SK-N-MC (cell line): Measurements from ENCODE around the gene HOXA5.
A peak's percentile ranks its signal among the peaks of the same experiment; 100 is the strongest.

Experiments
- DNase-seq: peaks from one replicate; pipeline ENCODE4 v3.0.0-alpha.2; 2011; ENCODE audit warnings: low read depth, low spot score
- H3K27ac ChIP-seq: fragments of 200-600 bp; sonication (generic); 2 replicates; pipeline ENCODE4 v1.5.1; 2016; ENCODE audit warnings: mixed run types
- H3K36me3 ChIP-seq: fragments of 200-600 bp; sonication (generic); 2 replicates; pipeline ENCODE4 v1.6.1; 2017; ENCODE audit warnings: antibody characterized with exemption, low read length, mixed read lengths; ENCODE audit not compliant: insufficient read depth
- H3K4me3 ChIP-seq: fragments of 200-600 bp; sonication (generic); 2 replicates; pipeline ENCODE4 v1.5.1; 2016
- H3K9ac ChIP-seq: fragments of 200-600 bp; sonication (generic); 2 replicates; pipeline ENCODE4 v1.8.0; 2017; ENCODE audit warnings: mixed run types, mixed read lengths; ENCODE audit not compliant: insufficient read length
- H3K9me3 ChIP-seq: fragments of 200-600 bp; sonication (generic); 2 replicates; pipeline ENCODE4 v1.6.1; 2017; ENCODE audit warnings: low read depth, mild to moderate bottlenecking, antibody characterized with exemption, low read length, moderate library complexity, mixed read lengths
- EZH2 ChIP-seq: fragments of 200-600 bp; sonication (generic); IDR thresholded peaks from one replicate; pipeline ENCODE4 v1.6.1; 2017; ENCODE audit warnings: antibody characterized with exemption
- FOXP2 ChIP-seq: optimal IDR thresholded peaks from 2 replicates; pipeline ENCODE3; 2011; ENCODE audit warnings: mild to moderate bottlenecking, moderate library complexity; ENCODE audit not compliant: insufficient read depth; ENCODE audit errors: extremely low read length, control extremely low read depth
- POLR2AphosphoS5 ChIP-seq: IDR thresholded peaks from 2 replicates; pipeline ENCODE4 v1.6.1; 2012; ENCODE audit warnings: mild to moderate bottlenecking, low read depth, low read length, borderline replicate concordance

HOXA5 gene

DNA sequence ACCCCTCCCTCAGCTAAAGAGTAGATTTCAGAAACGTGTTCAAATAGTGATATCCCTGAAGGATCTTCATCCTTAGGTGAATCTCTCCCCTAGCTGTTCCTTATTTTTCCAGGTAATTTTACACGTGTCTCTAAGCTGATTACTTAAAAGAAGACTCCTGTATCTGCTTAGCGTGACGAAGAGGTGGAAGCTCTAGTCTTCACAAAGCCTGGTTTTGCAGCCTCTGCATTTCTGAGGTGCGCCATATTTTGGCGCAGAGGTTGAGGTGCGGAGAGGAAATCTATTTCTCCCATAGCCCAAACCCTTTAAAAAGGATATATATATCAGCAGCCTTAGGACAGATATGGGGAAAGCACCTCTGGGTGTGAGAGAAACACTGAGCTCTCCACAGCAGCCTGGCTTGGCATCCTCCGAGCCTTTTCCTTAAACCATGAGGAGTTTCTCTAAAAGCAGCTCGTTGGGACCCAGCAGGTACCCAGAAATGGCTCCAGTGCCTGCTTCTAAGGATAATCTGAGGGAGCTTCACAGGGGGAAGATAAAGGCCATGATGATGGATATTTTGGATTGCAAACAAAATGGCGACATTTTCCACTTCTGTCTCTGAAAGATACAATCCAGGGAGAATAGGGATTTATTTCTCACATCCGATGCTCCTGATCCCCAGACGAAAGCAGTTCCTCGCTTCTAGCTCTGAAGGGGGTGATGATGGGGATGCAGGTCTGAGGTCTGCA, 38.0 kb downstream of the HOXA5 start:
- Histone ChIP-seq H3K9ac (no peak overlapping the region), H3K4me3 (no peak overlapping the region), H3K9me3 (no peaks in the 10 kb centered on the region), H3K36me3 (no peaks in the 10 kb centered on the region), H3K27ac (no peak overlapping the region)
- no peak for TF ChIP-seq FOXP2
- TF ChIP-seq POLR2AphosphoS5: no peak
- DNase-seq: no peak

DNA sequence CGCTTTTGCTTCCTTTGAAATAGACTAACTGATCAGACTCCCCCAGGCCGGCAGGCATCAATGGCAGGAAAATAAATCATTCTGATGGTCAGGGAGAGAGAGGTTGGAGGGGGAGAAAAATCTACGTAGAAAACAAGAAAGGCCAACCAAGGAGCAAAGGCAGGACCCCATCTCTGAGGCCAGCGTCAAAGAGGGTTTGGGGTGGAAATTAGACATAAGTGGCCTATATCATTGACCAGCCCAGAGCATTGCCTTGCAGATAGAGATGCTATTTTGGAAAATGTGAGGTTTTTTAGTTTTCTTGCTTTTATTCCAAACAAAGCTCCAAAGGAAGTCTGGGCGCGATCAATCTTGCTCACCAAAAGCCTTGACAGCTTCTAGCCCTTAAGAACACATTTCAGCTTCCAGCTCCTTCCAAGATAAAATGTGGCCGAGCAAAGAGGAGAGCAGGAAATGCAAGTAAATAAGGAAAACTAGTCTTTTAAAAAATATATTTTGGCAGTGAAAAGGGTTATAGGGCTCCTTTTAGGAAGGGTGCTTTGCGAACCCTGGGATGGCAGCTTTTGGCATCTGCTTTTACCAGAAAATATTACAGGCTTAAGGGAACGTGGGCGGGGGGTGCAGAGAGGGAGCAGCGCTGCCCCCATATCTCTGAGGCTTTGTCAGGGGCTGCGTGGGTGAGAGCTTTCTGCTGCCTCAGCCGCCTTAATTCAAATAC, 39.0 kb downstream of the HOXA5 start:
- TF ChIP-seq POLR2AphosphoS5 (no peak), EZH2 (no peak), FOXP2 (no peak)
- Histone ChIP-seq H3K4me3 (no peak overlapping the region), H3K9ac (no peak overlapping the region), H3K9me3 (no peaks in the 10 kb centered on the region), H3K36me3 (no peaks in the 10 kb centered on the region), H3K27ac (no peak overlapping the region)
- DNase-seq: no peak

DNA sequence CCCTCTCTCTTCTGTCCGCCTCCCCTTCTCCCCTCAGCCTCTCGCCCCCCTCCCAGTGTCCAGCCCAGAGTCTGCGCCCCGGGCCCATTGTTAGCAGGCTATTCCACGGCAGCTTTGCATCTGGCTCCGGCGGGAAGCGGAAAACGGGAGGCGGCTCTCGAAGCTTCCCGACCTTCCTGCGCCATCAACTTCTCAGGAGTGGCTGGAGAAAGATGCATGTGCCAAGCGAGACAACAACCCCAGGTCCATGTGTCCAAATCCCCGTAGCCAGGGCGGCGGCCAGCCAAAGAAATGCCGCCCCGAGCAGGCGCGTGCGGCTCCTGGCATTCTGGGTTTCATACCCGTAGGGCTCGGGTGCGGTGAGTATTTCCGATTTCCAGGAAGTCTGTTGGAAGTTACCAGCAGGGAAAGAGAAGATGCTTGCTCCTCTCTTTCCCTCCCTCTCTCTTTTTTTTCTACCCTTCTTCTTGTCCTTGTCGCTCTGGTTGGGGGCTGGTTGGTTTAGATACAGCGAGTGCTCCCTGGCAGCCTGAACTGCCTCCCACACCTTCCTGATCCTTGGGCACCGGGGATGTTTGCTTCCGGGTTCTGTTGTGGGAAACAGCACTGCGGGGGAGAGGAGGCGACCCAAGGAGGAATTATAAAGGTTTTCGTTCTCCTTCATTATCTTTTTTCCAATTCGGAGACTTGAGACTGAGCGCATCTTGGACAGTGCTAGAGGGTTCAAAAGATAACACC, 39.8 kb downstream of the HOXA5 start:
- TF ChIP-seq FOXP2 (no peak), EZH2 (peak; percentile 98)
- DNase-seq: no peak

DNA sequence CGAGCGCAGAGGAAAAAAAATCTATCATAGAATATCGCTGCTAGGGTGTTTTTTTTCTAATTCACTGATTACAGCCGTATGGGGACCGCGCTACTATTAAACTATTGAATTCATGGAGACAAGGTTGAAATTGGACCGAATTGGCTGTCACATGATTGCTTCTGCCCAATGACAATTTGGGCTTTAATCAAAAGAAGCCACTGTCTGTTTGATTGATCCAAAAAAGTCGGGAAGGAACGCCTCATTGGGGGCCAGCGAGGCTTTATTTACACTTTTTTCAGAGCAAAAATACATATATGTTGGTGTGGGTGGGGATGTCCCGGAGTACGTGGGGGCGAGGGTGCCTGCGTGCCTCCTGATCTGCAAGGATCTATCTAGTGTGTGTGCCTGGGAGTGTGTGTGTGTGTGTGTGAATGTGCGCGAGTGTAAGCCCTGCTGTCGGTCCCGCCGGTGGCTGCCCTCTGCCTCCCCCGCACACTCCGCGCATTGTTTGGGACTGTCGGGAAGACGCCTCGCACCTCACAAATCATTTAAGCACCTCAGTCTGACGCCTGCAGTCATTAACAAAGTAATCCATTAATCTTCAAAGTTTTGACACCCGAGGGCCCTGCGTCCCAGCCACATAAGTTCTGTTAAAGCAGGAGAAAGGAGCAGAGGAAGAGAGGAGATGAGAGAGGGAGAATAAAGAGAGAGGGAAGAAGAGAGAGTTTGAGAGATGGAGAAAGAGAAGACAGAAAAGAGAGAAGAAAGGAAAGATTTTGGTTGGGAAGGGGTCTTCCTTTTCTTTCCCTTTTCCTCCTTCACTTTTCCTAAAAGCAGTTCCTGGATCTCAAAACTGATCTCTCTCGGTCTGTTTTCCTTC, 40.7 kb downstream of the HOXA5 start, which contains the start of gene HOXA2:
Gene HOXA2, minus strand, starts transcription at position 103 of the 862 bp plus-strand sequence. CDS start 183 bp downstream, outside the sequence.
- no peak for DNase-seq
- TF ChIP-seq FOXP2 (no peak), EZH2 (peak; percentile 11), POLR2AphosphoS5 (no peak)
- H3K36me3 ChIP-seq: no peaks in the 10 kb centered on the region
- peak within 1 kb of the TSS; percentile 67 for H3K4me3 ChIP-seq
- no peak within 1 kb of the TSS for H3K9ac ChIP-seq
- H3K9me3 ChIP-seq: no peaks in the 10 kb centered on the region
- no peak within 1 kb of the TSS for H3K27ac ChIP-seq

More for the DNA sequence above, 39.8 kb downstream of the HOXA5 start:
- Histone ChIP-seq H3K9ac (no peak overlapping the region), H3K4me3 (peak overlapping the region; percentile 21), H3K27ac (no peak overlapping the region), H3K9me3 (no peaks in the 10 kb centered on the region), H3K36me3 (no peaks in the 10 kb centered on the region)

DNA sequence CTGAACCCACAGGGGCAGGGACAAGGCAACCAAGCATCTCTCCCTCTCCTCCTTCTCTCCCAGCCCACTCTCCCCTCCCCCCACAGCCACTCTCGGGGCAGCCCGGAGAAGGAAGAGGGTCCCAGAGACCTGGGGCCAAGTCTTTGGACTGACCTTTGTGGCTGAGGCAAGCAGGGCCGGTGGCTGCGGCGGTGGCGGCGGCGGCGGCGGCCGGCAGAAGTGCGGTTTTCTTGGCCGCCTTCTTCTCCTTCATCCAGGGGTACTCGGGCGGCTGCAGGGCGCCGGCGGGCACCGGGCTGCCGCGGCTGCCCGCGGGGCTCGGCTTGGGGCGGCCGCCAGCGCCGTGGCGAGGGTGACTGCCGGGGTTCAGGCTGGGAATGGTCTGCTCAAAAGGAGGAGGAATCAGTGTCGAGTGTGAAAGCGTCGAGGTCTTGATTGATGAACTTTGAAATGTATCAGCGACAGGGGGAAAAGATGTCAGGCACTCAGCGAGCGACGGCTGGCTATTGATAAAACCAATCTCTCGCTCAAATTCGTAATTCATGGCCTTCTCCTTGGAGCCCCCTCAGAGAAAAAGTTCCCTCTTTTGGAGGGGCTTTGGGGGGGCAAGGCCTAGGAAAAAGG, 41.4 kb downstream of the HOXA5 start:
- no peaks in the 10 kb centered on the region for H3K9me3 ChIP-seq
- no peak overlapping the region for H3K27ac ChIP-seq
- no peaks in the 10 kb centered on the region for H3K36me3 ChIP-seq
- DNase-seq: no peak
- peak overlapping the region; percentile 67; the same call in 1 of the 2 replicates for H3K4me3 ChIP-seq
- no peak for TF ChIP-seq EZH2
- TF ChIP-seq POLR2AphosphoS5: no peak
- no peak for TF ChIP-seq FOXP2
- H3K9ac ChIP-seq: no peak overlapping the region

DNA sequence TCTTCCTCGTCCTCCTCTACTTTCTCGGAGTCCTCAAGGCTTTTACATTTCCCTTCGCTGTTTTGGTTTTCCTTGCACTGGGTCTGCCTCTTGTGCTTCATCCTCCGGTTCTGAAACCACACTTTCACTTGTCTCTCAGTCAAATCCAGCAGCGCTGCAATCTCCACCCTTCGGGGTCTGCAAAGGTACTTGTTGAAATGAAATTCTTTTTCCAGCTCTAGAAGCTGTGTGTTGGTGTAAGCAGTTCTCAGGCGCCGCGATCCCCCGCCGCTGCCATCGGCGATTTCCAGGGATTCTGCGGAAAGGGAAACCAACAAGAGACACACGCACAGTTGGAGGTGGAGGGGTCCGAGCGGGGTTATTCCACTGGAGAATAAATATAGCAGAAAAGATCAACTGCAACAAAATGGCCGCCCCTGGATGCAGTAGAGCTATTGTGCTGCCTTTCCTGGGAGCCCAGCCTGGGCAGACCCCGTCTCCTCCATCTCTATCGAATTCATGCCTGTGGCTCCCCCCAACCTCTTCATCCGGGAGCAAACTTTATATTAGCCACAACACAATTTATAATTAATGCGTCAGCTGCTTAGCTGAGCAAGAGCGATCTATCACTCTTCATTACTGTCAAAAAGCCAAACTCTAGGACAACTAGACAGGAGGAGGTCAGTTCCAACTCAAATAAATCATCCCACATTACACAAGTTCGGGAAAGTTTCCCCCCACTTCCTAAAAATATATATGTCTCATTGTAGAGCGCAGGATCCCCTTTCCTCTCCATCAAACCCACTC, 42.1 kb downstream of the HOXA5 start:
- Histone ChIP-seq H3K36me3 (no peaks in the 10 kb centered on the region), H3K9ac (no peak overlapping the region), H3K27ac (no peak overlapping the region), H3K9me3 (no peaks in the 10 kb centered on the region), H3K4me3 (peak overlapping the region; percentile 67)
- no peak for DNase-seq
- TF ChIP-seq EZH2 (peak; percentile 94), FOXP2 (no peak)

DNA sequence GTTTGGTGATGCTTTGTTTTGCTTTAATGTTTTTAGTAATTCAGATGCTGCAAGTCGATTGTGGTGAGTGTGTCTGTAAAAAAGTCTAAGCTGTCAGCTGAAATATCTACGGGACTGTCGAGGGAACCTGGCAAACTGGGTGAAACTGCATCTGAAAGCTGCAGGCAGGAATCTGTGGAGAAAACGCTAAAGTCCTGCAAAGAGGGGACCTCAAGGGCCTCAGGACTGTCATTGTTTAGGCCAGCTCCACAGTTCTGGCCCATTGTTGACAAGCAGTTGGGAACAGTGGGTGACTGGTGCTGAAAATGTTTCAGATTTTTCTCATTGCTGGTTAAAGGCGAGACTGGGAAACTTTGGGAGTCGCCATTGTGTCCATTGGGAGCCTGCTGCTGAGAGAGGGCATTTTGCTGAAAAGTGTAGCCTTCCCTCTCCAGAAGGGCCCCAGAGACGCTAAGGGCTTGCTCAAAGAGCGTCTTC, 42.7 kb downstream of the HOXA5 start:
- Histone ChIP-seq H3K27ac (no peak overlapping the region), H3K4me3 (peak overlapping the region; percentile 67), H3K9ac (no peak overlapping the region), H3K9me3 (no peaks in the 10 kb centered on the region), H3K36me3 (no peaks in the 10 kb centered on the region)
- no peak for TF ChIP-seq EZH2
- no peak for TF ChIP-seq FOXP2
- no peak for TF ChIP-seq POLR2AphosphoS5
- no peak for DNase-seq
